Activated naive CD4-positive, alpha-beta T cell (primary cell): ENCODE results near the gene DHCR24.

Experiments
- DNase-seq, 4 experiments: peaks; one replicate each; lab custom pipeline; 2025; lab: John Stamatoyannopoulos, UW

Gene DHCR24

GRCh38 chr1:54846301-54846700, 40.7 kb downstream of the DHCR24 start:
- DNase-seq = no peak

GRCh38 chr1:54845772-54846171, 41.2 kb downstream of the DHCR24 start:
- no peak for DNase-seq

GRCh38 chr1:54844564-54844963, 42.4 kb downstream of the DHCR24 start:
- no peak for DNase-seq

- DNase-seq = no peak
Observed at GRCh38 chr1:54843449-54843848, 43.5 kb downstream of the DHCR24 start.

- no peak for DNase-seq
Observed at GRCh38 chr1:54842963-54843362, 44.0 kb downstream of the DHCR24 start.

GRCh38 chr1:54842206-54842915, 44.6 kb downstream of the DHCR24 start:
- no peak for DNase-seq

GRCh38 chr1:54839824-54840223, 47.2 kb downstream of the DHCR24 start:
- no peak for DNase-seq

GRCh38 chr1:54838565-54839180, 48.3 kb downstream of the DHCR24 start:
- no peak for DNase-seq

- no peak for DNase-seq
Observed at GRCh38 chr1:54837002-54837853, 49.8 kb downstream of the DHCR24 start.

GRCh38 chr1:54836594-54836993, 50.4 kb downstream of the DHCR24 start:
- no peak for DNase-seq

- no peak for DNase-seq
Observed at GRCh38 chr1:54835970-54836369, 51.0 kb downstream of the DHCR24 start.

- DNase-seq = no peak
Observed at GRCh38 chr1:54835131-54835898, 51.7 kb downstream of the DHCR24 start.

- DNase-seq = no peak
Observed at GRCh38 chr1:54834007-54834541, 52.9 kb downstream of the DHCR24 start.

- DNase-seq = no peak
Observed at GRCh38 chr1:54833121-54833520, 53.9 kb downstream of the DHCR24 start.

GRCh38 chr1:54826226-54826816, 60.7 kb downstream of the DHCR24 start:
- DNase-seq = no peak

GRCh38 chr1:54825696-54826095, 61.3 kb downstream of the DHCR24 start:
- DNase-seq = no peak

GRCh38 chr1:54823670-54824069, 63.3 kb downstream of the DHCR24 start:
- no peak for DNase-seq

GRCh38 chr1:54819733-54820132, 67.3 kb downstream of the DHCR24 start:
- DNase-seq = no peak

GRCh38 chr1:54819195-54819536, 67.8 kb downstream of the DHCR24 start:
- no peak for DNase-seq

GRCh38 chr1:54818461-54819194, 68.4 kb downstream of the DHCR24 start:
- DNase-seq = no peak

- DNase-seq = no peak
Observed at GRCh38 chr1:54816951-54817350, 70.0 kb downstream of the DHCR24 start.
